ENCODE data around the gene HDAC11.

- TF ChIP-seq CTCF (IDR thresholded peaks at IDR 0.05) (no peak), POLR2A (IDR thresholded peaks at IDR 0.05) (no peak)
These were observed 19.8 kb upstream of the HDAC11 start for GRCh38 chr3:13460341-13460736.
